ENCODE data around the gene HERC2. TPM values are rescaled to one million over a fixed set of nuclear protein-coding genes. Genes with fewer than 3 reads are reported as not detected.

The HERC2 gene
- total RNA-seq, 1 donor from 2014 or later: 80.1 TPM

DNA sequence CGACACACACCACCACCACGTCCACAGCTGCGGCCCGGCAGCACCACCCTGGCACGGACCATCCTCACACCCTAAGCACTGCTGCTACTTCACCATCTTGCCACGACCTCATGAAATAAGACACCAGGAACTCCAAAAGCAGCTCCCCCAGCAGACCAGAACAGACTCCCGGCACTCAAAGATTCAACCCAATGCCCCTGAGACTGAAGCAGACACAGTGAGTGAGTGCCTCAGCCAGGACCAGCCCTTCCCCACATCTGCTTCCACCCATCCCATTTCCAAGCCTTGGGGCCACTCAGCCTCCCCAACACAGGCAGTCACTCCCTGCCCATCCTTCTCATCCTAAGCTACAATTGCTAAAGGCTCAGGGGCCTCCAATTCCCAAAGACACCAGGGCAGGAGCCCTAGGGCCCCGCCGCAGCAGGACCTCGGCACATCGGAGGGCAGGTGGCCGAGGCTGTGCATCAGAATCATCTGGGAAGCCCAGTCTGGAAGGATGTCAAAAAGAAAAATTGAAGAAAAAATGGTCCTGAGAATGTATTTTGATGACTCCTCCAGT is 204.5 kb downstream of the HERC2 start:
- no peak for DNase-seq (ENCODE audit: extremely low spot score, unreplicated experiment)
- TF ChIP-seq, protein P1, sequence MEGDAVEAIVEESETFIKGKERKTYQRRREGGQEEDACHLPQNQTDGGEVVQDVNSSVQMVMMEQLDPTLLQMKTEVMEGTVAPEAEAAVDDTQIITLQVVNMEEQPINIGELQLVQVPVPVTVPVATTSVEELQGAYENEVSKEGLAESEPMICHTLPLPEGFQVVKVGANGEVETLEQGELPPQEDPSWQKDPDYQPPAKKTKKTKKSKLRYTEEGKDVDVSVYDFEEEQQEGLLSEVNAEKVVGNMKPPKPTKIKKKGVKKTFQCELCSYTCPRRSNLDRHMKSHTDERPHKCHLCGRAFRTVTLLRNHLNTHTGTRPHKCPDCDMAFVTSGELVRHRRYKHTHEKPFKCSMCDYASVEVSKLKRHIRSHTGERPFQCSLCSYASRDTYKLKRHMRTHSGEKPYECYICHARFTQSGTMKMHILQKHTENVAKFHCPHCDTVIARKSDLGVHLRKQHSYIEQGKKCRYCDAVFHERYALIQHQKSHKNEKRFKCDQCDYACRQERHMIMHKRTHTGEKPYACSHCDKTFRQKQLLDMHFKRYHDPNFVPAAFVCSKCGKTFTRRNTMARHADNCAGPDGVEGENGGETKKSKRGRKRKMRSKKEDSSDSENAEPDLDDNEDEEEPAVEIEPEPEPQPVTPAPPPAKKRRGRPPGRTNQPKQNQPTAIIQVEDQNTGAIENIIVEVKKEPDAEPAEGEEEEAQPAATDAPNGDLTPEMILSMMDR (conservative IDR thresholded peaks at IDR 0.05): no peak
- Mint-ChIP-seq H3K36me3 (peaks cover 20% of the 10 kb centered on the region), H3K27ac (no peak overlapping the region), H3K4me3 (no peak overlapping the region), H3K27me3 (no peaks in the 10 kb centered on the region), H3K4me1 (ENCODE audit: unreplicated experiment) (no peaks in the 10 kb centered on the region), H3K9me3 (no peaks in the 10 kb centered on the region)

DNA sequence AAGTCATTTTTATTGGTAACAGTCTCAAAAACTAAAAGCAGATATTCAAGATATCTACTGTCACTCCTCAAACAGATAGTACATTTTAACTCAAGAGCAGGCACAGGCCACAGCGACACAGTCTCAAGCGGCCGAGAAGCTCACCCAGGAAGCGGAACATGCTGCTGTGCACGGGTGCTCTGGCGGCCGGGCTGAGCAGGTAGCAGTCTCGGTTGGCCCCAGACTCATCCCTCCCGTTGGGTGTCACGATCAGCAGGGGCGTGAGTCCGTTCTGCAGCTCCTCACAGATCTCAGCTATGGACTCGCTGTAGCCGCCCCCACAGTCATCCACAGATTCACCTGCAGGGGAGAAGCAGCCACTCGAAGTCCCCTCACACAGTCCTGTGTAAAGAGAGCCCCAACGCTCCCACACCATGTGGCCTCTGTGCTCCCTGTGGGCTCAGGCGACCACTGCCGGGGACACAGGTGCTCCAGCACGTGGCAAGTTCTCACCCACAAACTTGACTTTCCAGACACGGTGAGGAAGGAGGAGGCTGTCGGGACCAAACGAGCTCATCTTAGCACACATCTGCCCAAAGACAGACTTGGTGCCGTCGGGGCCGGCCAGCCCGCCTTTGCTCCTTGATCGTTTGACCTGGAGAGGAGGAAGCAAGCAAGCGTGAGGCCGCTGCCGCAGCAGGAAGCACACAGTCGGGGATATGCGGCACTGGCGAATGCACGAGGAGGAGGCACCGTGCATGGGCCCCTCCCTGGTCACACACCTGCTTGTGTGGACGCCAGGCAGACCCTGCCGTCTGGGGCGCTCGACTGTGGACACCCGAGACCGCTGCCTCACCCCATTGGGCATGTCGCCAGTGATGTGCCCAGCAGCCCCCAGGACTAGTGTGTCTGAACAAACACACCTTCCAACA is 205.2 kb downstream of the HERC2 start:
- TF ChIP-seq, protein P1 (conservative IDR thresholded peaks at IDR 0.05): no peak
- H3K9me3 Mint-ChIP-seq: no peaks in the 10 kb centered on the region
- H3K27me3 Mint-ChIP-seq: no peaks in the 10 kb centered on the region
- no peak overlapping the region for H3K27ac Mint-ChIP-seq
- no peak overlapping the region for H3K4me3 Mint-ChIP-seq
- no peak for DNase-seq (ENCODE audit: extremely low spot score, unreplicated experiment)
- no peaks in the 10 kb centered on the region for H3K4me1 Mint-ChIP-seq (ENCODE audit: unreplicated experiment)
- peaks cover 26% of the 10 kb centered on the region for H3K36me3 Mint-ChIP-seq

DNA sequence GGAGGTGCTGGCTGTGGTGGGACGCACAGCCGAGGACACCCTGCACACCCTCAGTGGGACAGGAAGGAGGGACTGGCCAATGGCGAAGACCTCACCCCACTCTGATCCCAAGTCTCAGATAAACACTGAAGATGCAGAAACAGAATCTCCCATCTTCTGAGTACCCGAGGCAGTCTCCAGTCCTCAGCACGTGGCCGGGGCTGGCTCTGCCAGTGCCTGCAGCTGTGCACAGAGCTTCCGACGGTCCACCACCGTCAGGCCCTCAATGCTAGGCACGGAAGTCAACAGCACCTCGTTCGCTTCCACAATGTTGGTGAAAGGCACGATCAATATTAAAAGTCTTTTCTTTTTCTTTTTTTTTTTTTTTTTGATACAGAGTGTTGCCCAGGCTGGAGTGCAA is 206.1 kb downstream of the HERC2 start:
- no peaks in the 10 kb centered on the region for H3K4me1 Mint-ChIP-seq (ENCODE audit: unreplicated experiment)
- no peak overlapping the region for H3K4me3 Mint-ChIP-seq
- TF ChIP-seq, protein P1 (conservative IDR thresholded peaks at IDR 0.05): no peak
- peaks cover 32% of the 10 kb centered on the region for H3K36me3 Mint-ChIP-seq
- H3K27ac Mint-ChIP-seq: no peak overlapping the region
- H3K27me3 Mint-ChIP-seq: no peaks in the 10 kb centered on the region
- DNase-seq (ENCODE audit: extremely low spot score, unreplicated experiment): no peak
- no peaks in the 10 kb centered on the region for H3K9me3 Mint-ChIP-seq

DNA sequence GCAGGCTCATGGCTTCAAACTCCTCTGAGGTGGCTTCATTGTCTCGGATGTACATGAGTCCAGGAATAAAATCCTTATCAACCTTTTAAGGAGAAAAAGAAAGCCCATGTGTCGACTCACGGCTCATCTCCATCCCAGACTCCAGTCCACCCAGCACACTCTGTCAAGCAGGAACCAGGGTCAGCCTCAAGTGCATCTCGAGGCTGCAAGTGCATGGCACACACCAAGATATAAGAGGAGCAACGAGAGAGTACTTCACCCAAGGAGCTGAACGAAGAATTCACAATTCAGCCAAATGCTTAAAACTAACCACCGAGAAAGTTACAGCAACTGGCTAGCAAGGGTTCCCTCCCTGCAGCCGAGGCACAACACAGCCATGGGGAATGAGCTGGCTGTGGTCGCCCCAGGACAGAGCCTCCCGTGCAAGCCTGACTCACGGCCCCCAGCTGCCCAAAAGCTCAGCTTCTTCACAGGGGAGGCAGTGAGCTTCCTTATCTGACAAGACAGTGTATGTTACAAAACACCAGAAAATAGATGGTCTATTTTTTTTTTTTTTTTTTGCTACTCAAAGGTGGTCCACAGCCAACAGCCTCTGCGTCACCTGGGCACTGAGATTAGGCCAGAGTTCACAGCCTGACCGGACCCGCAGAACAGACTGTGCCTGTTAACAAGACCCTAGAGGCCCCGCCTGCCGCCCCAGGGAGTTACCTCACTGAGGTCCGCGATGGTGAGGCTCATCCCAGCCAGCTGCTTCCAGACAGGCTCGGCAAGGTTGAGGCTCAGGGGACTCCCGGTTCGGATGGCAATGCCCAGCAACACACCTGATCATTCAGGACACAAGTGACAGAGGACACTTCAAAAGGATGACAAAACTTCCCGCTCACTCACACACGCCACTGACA is 207.0 kb downstream of the HERC2 start:
- Mint-ChIP-seq H3K27ac (no peak overlapping the region), H3K4me3 (no peak overlapping the region), H3K36me3 (peaks cover 36% of the 10 kb centered on the region), H3K27me3 (no peaks in the 10 kb centered on the region), H3K4me1 (ENCODE audit: unreplicated experiment) (no peaks in the 10 kb centered on the region), H3K9me3 (no peaks in the 10 kb centered on the region)
- TF ChIP-seq, protein P1 (conservative IDR thresholded peaks at IDR 0.05): no peak
- no peak for DNase-seq (ENCODE audit: extremely low spot score, unreplicated experiment)

DNA sequence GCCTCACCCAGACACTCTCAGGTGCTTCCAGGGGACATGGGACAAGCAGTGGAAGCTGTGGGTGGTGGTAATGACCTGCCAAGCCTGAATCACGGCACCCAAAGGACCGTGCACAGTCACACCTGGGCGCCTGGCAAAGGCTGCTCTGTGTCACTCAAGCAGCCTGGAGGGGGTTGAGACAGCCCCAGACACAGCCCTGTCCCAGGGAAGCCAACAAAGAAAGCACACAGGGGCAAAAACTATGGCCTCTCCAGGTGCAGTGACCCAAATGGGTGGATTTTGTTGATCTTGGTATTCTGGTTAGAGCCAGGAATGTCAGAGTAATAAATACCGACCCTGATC is 207.9 kb downstream of the HERC2 start:
- Mint-ChIP-seq H3K9me3 (no peaks in the 10 kb centered on the region), H3K27ac (no peak overlapping the region), H3K4me3 (no peak overlapping the region), H3K4me1 (ENCODE audit: unreplicated experiment) (no peaks in the 10 kb centered on the region), H3K36me3 (peaks cover 40% of the 10 kb centered on the region), H3K27me3 (no peaks in the 10 kb centered on the region)
- DNase-seq (ENCODE audit: extremely low spot score, unreplicated experiment): no peak
- TF ChIP-seq, protein P1 (conservative IDR thresholded peaks at IDR 0.05): no peak
